Omental fat pad (tissue), 4 donors: Measurements from ENCODE around the gene ARID5A. TPM values are rescaled to one million over a fixed set of nuclear protein-coding genes. Genes with fewer than 3 reads are reported as not detected.

Experiments used
- ATAC-seq: fragments of 150-250 bp; one replicate; pipeline ENCODE4 v1.9.1; 2016; ENCODE audit warnings: mild to moderate bottlenecking, moderate library complexity; ENCODE audit not compliant: low FRiP score
- DNase-seq: peaks from one replicate; pipeline ENCODE4 v3.0.0-alpha.2; 2019; ENCODE audit warnings: low spot score
- CTCF ChIP-seq, 3 donors: fragments of 450-650 bp; IDR thresholded peaks; one replicate each; pipeline ENCODE4 v1.5.1; 2016 to 2017; ENCODE audit warnings: antibody characterized with exemption in 3 of 3, mild to moderate bottlenecking in 3 of 3, moderate library complexity in 2 of 3
- total RNA-seq, 4 donors: library from RNA; depleted of rRNA; stranded (reverse); fragments of >200 nt; gene quantifications; one replicate each; pipeline ENCODE4 v1.1.0, GENCODE V29; 2016

ARID5A gene
- total RNA-seq, 4 donors from 2014 or later: 26.2 to 79.7 (median 41.8) TPM

DNA sequence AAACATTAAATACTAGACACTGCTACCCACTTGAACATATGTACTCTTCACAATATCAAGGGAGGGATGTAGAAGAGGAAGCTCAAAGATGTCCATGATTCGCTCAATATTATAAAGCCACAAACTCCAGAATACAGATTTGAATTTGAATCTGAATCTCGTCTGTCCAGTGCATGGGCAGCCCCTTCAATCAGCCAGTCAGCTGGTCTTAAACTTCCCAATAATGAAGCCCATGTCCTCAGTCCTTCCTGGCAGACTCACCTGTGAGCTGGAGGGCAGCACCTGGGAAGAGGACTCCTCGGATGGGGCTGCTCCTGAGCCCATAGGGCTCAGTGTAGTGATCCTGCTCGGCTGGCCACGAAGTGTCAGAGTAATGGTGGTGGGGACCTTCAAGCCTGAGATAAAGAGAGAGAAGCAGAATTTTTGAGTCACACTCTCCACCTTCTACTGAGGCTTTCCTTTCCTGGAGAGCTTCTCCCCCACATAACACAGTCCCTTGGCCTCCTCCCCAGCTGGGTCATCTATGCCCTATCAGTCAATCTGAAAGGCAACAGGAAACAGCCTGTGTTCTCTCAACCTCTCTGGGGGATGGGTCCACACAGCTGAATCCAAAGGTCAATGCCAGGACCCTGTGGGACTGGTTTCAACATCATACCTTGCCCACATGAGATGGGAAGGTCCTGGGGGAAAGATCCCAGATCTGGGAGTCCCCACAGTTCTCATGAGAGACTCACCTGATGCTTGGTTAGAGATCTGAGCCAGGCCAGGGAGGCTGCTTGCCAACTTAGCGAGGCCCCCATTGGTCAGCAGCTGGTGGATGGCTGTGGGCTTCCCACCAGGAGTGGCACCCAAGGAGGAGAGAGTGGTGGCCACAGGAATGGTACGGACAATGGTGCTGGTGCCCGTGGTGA, 65.1 kb downstream of the ARID5A start:
- no peak for TF ChIP-seq CTCF (IDR thresholded peaks at IDR 0.05)
- DNase-seq: no peak
- peak; percentile 32 for ATAC-seq

Other genes starting within 250 kb of the ARID5A start
- gene SNRNP200, start 231.2 kb upstream of the ARID5A start, total RNA-seq: 10 to 100 TPM; 64.8 to 97.7 (median 84.3) TPM
- 1 to 10 TPM; 4.8 to 7.6 (median 6.6) TPM for gene ITPRIPL1, start 211.4 kb upstream of the ARID5A start, total RNA-seq
- gene NCAPH, start 201.0 kb upstream of the ARID5A start, total RNA-seq: 1 to 10 TPM in 2 of 4 donors, under 1 TPM in 2; 0.65 to 3.2 (median 2.0) TPM
- under 1 TPM in 1 of 4 donors, not detected in 3; 0.56 TPM for gene NEURL3, start 31.4 kb upstream of the ARID5A start, total RNA-seq
- gene KANSL3, start 101.6 kb downstream of the ARID5A start, total RNA-seq: 10 to 100 TPM; 35.7 to 48.4 (median 39.0) TPM
- not detected for gene FER1L5, start 106.0 kb downstream of the ARID5A start, total RNA-seq
- 10 to 100 TPM in 3 of 4 donors, 1 to 10 TPM in 1; 9.1 to 16.8 (median 11.5) TPM for gene LMAN2L, start 203.3 kb downstream of the ARID5A start, total RNA-seq
- 1 to 10 TPM; 3.6 to 5.6 (median 3.7) TPM for gene CNNM4, start 224.2 kb downstream of the ARID5A start, total RNA-seq